DMS114 treated with DMSO at 0.1 percent for 48 hours (cell line): ENCODE data around the gene PYGM.

Source experiments
- DNase-seq: peaks from one replicate; lab custom pipeline; 2025; ENCODE audit not compliant: unreplicated experiment; lab: John Stamatoyannopoulos, UW

PYGM gene

DNA sequence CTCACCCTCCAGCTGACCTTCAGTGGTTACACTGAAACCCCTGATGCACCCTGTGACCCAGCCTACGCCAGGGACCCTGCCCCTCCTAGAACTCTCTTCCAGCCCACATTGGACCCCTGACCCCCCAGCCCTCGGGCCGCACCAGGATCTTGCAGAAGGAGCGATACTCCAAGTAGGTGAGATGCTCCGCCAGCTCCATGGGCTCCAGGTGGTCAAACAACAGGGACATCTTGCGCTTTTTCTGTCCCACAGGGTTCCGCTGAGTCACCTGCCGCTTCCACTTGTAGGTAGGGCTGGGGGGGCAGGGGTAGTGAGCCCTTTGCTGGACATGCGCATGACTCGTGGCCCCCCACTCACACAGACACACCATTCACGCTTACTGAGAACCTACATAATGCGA, 19.9 kb downstream of the PYGM start:
- no peak for DNase-seq

- no peak for DNase-seq
These were observed 23.1 kb downstream of the PYGM start for GRCh38 chr11:64736654-64737053.

DNA sequence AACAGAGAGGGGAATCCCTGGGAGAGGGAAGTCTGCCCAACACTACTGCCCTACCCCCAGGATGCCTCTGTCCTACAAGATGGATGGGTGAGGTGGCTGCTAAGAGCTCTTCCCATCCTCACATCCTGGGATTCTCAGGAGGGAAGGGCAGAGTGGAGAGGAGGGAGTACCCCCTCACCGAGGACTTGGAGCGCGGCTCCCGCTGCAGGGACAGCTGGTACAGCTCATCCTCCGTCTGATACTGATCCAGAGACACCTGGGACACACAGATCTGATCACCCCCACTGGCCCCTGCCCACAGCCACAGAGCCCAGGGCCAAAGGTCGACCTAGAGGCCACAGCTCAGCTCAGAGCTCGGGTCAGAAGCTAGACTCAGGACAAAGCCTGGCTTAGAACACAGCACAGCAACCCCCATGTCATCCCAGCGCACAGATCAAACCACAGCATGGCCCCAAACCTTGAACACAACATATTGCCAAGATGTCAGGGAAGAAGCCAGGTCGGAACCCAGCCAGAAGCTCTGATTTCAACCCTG, 24.0 kb downstream of the PYGM start:
- no peak for DNase-seq

DNA sequence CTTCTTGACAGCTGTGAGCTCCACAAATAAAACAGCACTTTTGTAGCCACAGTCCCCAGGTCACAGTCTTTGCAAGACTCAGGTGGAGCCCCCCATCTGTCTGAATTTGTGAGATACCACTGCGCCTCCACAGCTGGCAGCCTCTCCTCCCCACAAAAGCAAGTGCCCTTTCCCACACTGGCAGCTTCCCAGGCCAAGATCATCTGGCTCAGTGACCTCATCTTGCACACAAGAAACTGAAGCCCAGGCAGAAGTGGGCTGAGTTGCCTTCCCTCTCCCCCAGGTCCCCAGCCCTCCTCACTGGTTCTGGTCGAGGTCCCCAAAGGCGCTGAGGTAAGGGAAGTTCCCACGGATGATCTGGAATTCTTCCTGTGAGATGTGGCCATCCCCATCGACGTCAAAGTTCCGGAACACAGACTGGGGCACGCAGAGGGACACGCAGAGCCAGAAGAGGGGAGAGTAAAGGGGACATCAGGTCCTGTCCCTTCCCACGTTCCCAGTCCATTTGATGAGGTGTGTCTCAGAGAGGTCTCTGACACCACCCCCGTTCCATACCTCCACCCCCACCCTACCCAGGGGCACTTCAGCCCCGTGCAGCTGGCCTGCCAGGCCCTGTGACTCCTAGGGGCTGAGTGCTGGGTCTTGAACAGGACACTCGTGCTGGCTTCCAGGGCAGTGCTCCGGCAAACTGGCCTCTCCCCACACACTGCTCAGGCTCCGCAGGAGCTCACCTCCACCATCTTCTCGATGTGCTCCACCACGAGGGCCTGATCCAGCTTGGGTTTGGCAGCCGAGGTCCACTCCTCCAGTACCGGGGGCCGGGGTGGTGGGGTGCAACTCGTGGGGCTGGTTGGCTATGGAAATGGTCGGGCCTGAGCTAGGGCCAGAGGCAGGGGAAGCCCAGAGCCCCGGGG, 24.7 kb downstream of the PYGM start:
- DNase-seq: no peak

GRCh38 chr11:64731601-64732000, 28.2 kb downstream of the PYGM start:
- no peak for DNase-seq

DNA sequence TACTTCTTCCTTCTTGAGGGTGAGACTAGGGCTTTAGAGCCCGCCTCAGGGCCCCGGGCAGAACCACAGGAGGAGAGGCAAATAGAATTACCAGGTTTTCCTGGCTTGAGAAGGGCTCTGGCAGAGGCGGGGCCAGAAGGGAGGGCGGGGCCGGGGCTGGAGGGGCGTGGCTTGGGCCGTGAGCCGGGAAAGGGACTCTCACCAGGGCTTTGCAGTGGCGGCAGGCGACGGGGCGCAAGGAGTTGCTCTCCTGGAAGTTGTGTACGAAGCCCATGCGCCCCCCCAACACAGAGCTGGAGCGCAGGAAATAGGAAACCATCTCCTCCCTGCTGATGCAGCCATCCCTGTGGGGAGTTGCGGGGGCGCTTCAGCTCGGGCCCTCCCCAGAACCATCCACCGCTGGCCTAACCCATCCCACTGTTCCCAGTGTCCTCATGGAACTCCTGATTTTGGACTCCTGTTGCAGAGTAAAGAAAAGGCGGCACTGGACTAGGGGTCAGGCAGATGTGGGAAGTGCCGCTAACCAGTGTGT, 29.9 kb downstream of the PYGM start:
- no peak for DNase-seq

DNA sequence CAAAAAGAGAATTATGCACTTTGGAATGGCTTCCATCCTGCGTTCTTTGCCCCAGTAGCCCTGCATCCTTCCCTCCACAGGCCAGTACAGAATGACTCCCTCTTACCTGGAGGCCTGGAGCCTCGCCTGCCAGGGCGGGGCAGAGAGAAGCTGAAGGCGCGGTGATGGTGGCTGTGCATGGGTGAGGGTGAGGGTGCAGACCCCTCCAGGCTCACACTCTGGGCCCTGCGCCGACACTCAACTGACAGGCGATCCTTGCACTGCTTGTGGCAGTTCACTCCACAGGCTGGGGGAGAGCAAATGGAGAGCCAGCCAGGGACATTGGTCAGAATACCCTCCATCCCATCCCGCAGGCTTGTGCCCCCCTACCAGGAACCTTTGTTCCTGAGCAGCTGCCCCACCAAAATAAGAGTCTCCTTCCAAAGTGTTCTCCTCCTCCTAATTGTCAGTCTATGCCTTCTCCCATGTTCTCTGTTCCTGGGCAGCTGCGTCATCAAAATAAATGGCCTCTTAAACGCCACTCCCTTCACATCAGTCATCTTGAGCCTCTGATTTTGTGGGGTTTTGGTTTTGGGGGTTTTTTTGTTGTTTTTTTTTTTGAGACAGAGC, 30.9 kb downstream of the PYGM start:
- no peak for DNase-seq

DNA sequence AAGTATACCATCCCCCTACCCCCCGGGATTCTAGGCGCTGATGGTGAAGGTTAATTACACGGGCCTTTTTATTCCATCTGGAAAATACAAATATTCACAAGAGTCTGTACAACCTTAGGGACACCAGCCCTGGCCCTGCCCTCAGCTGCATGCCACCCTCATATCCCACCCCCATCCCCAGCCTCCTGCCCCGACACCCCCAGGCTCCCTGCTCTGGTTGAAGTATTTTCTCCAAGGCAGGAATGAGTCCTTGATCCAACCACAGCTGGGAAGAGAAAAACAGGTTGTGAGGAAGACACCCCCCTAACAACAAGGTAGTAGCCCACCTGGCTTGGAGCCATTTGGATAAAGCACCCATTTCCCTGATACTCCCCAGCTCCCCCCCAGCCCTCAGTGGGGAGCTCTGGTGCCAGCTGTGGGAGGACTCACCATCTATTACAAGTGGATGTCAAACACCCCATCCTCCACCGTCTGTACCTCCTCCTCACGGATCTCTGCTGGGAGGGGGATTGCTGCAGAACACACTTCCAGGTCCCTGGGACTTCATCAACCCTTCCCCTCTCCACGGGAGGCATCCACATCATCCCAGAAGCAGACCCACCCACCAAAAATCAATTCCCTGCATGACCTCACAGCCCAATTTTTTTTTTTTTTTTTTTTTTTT, 32.8 kb downstream of the PYGM start:
- no peak for DNase-seq

DNA sequence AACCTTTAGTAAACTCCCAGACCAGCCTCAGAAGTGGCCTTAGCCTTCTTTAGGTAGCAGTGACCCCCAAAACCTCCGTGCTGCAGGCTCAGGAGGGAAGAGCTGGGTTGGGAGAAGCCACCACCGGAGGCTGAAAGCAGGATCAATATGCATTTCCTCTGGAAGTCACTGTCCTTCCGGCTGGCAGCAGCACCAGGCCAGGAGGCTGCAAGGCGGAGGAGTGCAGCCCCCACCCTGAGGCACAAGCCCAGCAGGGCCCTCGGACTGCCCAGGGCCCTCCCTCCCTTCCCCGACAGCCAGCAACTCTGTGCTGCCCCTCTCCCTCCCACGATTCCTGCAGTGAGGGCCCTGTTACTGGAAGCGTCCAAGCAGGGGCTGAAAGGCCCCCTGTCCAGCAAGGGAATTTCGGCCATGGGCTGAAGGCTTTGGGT, 33.5 kb downstream of the PYGM start:
- DNase-seq: no peak

GRCh38 chr11:64724863-64725532, 34.8 kb downstream of the PYGM start:
- DNase-seq: no peak

- DNase-seq: no peak
These were observed 35.6 kb downstream of the PYGM start for GRCh38 chr11:64723907-64724862.

GRCh38 chr11:64723117-64723906, 36.5 kb downstream of the PYGM start, which contains the start of gene NRXN2:
NRXN2 (minus strand) TSS chr11:64723197; CDS start chr11:64713699, 9,498 bp downstream.
- DNase-seq: peak; percentile 81

DNA sequence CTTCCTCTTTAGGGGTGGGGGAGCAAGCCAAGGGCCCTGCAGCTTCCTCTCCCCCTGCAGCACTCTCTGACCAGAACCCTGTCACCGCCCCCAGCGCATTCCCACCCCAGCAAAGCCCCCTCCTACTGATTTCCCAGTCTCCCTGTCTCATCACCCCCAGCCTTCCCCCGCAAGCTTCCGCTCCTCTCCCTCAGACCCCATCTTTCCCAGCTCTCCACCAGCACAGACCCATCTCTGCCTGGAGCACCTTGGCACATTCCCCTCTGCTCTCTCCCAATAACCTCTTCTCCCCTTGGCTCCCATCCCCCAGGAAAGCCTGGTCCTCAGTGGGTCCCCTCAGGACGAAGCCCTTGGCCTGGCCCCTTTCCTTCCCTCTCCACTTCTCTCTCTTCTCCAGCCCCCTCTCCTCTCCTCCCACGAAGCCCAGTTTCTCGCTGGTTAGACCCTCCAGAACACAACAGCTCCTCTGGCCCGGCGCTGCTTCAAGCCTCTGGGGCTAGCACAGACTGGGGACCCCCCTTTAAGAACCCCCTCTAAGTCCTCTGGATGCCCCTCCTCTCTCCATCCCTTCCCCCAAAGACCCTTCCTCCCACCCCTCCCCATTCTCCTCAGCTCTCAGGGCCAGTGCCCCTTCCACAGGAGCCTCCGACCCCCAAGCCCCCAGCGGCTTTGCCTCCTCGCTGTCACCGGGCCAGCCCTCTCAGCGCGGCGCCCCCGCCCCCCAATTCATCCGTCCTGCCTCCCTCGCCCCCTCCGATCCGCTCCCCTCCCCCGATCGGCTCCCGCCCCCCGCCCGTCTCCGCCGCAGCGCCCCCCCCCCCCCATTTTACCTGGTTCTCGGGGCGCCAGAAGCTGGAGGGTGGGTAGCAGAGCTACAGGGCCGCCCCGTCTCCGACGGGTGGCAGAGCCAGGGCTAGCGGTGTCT, 37.4 kb downstream of the PYGM start:
- no peak for DNase-seq

GRCh38 chr11:64721359-64721699, 38.4 kb downstream of the PYGM start:
- DNase-seq: no peak

DNA sequence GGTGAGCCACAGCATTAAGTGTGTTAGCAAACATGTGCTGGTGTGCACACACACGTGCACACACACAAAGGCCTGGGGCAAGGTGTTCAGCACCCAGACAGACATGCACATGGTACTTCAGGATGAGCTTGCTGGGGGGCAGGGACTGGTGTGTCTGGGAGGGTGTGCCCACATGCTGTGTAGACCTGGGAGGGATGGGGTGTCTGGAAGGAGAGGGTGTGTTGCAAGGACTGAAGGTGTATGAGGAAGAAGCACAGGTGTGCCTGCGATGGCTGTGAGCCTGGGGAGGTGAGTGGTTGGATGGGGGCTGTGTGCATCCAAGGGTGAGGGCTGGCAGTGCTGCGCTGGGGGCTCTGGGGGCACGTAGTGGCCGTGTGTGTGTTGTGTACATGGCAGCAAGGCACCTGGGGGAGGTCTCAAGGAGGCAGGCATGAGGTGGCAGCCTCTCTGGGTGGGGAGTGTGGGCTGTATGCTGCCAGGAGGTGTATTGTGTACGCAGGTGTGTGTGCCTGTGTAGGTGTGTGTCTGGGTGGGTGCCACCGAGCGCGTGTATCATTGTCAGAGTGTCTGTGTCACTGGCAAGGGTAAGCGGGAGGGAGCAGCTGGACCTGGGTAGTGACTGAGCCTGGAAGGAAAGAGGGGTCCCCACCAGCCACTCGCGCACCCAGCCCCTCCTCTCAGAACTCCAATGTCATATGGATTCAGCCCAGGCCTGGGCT, 39.0 kb downstream of the PYGM start:
- no peak for DNase-seq

GRCh38 chr11:64720167-64720566, 39.6 kb downstream of the PYGM start:
- no peak for DNase-seq

DNA sequence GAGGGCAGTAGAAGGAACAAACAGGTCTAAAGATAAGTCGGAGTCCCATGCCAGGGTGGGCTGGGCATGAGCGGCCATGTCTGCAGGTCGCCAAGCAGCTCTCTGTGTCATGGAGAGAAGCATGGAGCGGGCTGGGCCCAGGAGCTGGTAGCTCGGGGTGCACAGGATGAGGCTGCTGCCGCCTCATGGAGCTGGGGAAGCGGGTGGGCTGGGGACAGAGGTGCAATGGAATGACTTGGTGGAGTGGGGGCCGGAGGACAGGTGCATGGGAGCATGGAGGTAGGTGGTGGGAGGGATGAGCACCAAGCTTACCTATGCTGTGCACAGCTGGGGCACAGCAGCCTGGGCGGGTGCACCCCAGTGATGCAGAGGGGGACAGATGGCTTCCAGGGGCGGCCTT, 40.4 kb downstream of the PYGM start:
- no peak for DNase-seq
